ENCODE results near the gene MTNR1B. TPM values are rescaled to one million over a fixed set of nuclear protein-coding genes. Genes with fewer than 3 reads are reported as not detected.

Gene MTNR1B
- total RNA-seq, 4 donors from 2014 or later = not detected

GRCh38 chr11:93000511-93001476 is 31.3 kb downstream of the MTNR1B start:
- Histone ChIP-seq H3K4me3 (no peak overlapping the region), H3K36me3 (no peaks in the 10 kb centered on the region), H3K27me3 (no peaks in the 10 kb centered on the region), H3K9me3 (peaks cover 0 to 6% (median 0%) of the 10 kb centered on the region in 3 donors), H3K27ac (no peak overlapping the region), H3K4me1 (no peaks in the 10 kb centered on the region)
- ATAC-seq = no peak
- no peak for TF ChIP-seq POLR2A (IDR thresholded peaks at IDR 0.05)
- no peak for TF ChIP-seq CTCF (IDR thresholded peaks at IDR 0.05)
- TF ChIP-seq EP300 (IDR thresholded peaks at IDR 0.05) = no peak
- TF ChIP-seq POLR2AphosphoS5 (IDR thresholded peaks at IDR 0.05) = no peak
- 82 to 89% methylated on average over 2 of the region's 2 CpGs for WGBS, 2 donors (ENCODE audit: low coverage in 1 of 2)

GRCh38 chr11:93001806-93002205 is 32.4 kb downstream of the MTNR1B start:
- H3K27me3 ChIP-seq = no peaks in the 10 kb centered on the region
- TF ChIP-seq POLR2AphosphoS5 (IDR thresholded peaks at IDR 0.05) = no peak
- no peak for TF ChIP-seq POLR2A (IDR thresholded peaks at IDR 0.05)
- no peak for TF ChIP-seq EP300 (IDR thresholded peaks at IDR 0.05)
- TF ChIP-seq CTCF (IDR thresholded peaks at IDR 0.05) = no peak

GRCh38 chr11:93002380-93002779 is 32.9 kb downstream of the MTNR1B start:
- Histone ChIP-seq H3K4me3 (no peak overlapping the region), H3K9me3 (peaks cover 0 to 6% (median 0%) of the 10 kb centered on the region in 3 donors), H3K4me1 (no peaks in the 10 kb centered on the region), H3K36me3 (no peaks in the 10 kb centered on the region), H3K27me3 (no peaks in the 10 kb centered on the region), H3K27ac (no peak overlapping the region)
- TF ChIP-seq POLR2AphosphoS5 (IDR thresholded peaks at IDR 0.05) (no peak), POLR2A (IDR thresholded peaks at IDR 0.05) (no peak), CTCF (IDR thresholded peaks at IDR 0.05) (no peak), EP300 (IDR thresholded peaks at IDR 0.05) (no peak)
- ATAC-seq = no peak
- 70 to 71% methylated on average over 3 of the region's 3 CpGs for WGBS, 2 donors (ENCODE audit: low coverage in 1 of 2)

More at GRCh38 chr11:93001806-93002205, 32.4 kb downstream of the MTNR1B start:
- H3K36me3 ChIP-seq = no peaks in the 10 kb centered on the region
- no peaks in the 10 kb centered on the region for H3K4me1 ChIP-seq
- H3K4me3 ChIP-seq = no peak overlapping the region
- no peak for ATAC-seq
- H3K9me3 ChIP-seq = peaks cover 0 to 6% (median 0%) of the 10 kb centered on the region in 3 donors
- no peak overlapping the region for H3K27ac ChIP-seq

GRCh38 chr11:93005239-93005638 is 35.8 kb downstream of the MTNR1B start:
- Histone ChIP-seq H3K27me3 (no peaks in the 10 kb centered on the region), H3K27ac (no peak overlapping the region), H3K36me3 (no peaks in the 10 kb centered on the region), H3K4me3 (no peak overlapping the region), H3K4me1 (no peaks in the 10 kb centered on the region), H3K9me3 (no peaks in the 10 kb centered on the region)
- WGBS, 2 donors (ENCODE audit: low coverage in 1 of 2) = 60% methylated on average over 1 of the region's 1 CpG; no CpG with 5 or more reads in 1 of the 2 donors
- TF ChIP-seq POLR2A (IDR thresholded peaks at IDR 0.05) (no peak), POLR2AphosphoS5 (IDR thresholded peaks at IDR 0.05) (no peak), EP300 (IDR thresholded peaks at IDR 0.05) (no peak), CTCF (IDR thresholded peaks at IDR 0.05) (no peak)
- no peak for ATAC-seq

- no peaks in the 10 kb centered on the region for H3K9me3 ChIP-seq
- no peaks in the 10 kb centered on the region for H3K27me3 ChIP-seq
- WGBS, 2 donors (ENCODE audit: low coverage in 1 of 2) = 55 to 100% methylated on average over 1 of the region's 1 CpG
- ATAC-seq = no peak
- no peak overlapping the region for H3K27ac ChIP-seq
- H3K4me1 ChIP-seq = no peaks in the 10 kb centered on the region
- TF ChIP-seq POLR2A (IDR thresholded peaks at IDR 0.05) (no peak), EP300 (IDR thresholded peaks at IDR 0.05) (no peak), CTCF (IDR thresholded peaks at IDR 0.05) (no peak), POLR2AphosphoS5 (IDR thresholded peaks at IDR 0.05) (no peak)
- H3K4me3 ChIP-seq = no peak overlapping the region
- no peaks in the 10 kb centered on the region for H3K36me3 ChIP-seq
Observed at GRCh38 chr11:93013646-93014045, 44.2 kb downstream of the MTNR1B start.

Data from gastroesophageal sphincter (tissue), 4 donors.